Naive thymus-derived CD4-positive, alpha-beta T cell (primary cell): ENCODE measurements around the gene DENND5A. TPM values are rescaled to one million over a fixed set of nuclear protein-coding genes. Genes with fewer than 3 reads are reported as not detected.
"Not testable (repeated sequence)": the region's sequence is repeated elsewhere in the genome, so short reads cannot be mapped to it uniquely, and the experiment has no call there.

ENCODE experiments used
- ATAC-seq: fragments of 150-1000 bp; cut with Tn5 transposase; 2 replicates; pipeline ENCODE4 v1.10.0; 2021; ENCODE audit warnings: mild to moderate bottlenecking, moderate library complexity
- CTCF ChIA-PET: fragments of 350-600 bp; sonication (Branson Sonifier 250); formaldehyde crosslinking; loops from one replicate; lab custom pipeline; 2021; ENCODE audit warnings: antibody characterized with exemption; lab: Charles Lee
- POLR2A ChIA-PET: fragments of 350-600 bp; sonication (Branson Sonifier 250); formaldehyde crosslinking; loops from one replicate; lab custom pipeline; 2021; ENCODE audit warnings: antibody characterized with exemption, inconsistent platforms; lab: Charles Lee
- DNase-seq, 9 donors: peaks; one replicate each; pipeline versions ENCODE4 v3.0.0 to v3.0.0-alpha.2; 2020 to 2022; ENCODE audit warnings: mixed read lengths in 1 of 9
- H3K27ac ChIP-seq: one replicate; pipeline ENCODE4 v1.7.0; 2013; ENCODE audit warnings: mild to moderate bottlenecking, low read depth, low read length, moderate library complexity
- H3K27me3 ChIP-seq, 2 donors: one replicate each; pipeline ENCODE4 v1.7.0; 2013; ENCODE audit warnings: low read length in 2 of 2, mild to moderate bottlenecking in 2 of 2, moderate library complexity in 2 of 2; ENCODE audit not compliant: control insufficient read depth in 2 of 2, insufficient read depth in 2 of 2
- H3K36me3 ChIP-seq, 3 experiments: 1 replicate in 2 of 3; 2 replicates in 1 of 3; pipeline ENCODE4 v1.7.0; 2013; ENCODE audit warnings: low read length in 3 of 3, mild to moderate bottlenecking in 3 of 3, moderate library complexity in 1 of 3; ENCODE audit not compliant: insufficient read depth in 3 of 3, control insufficient read depth in 2 of 3
- H3K4me1 ChIP-seq, 2 donors: one replicate each; pipeline ENCODE4 v1.7.0; 2013; ENCODE audit warnings: low read length in 2 of 2, mild to moderate bottlenecking in 2 of 2, moderate library complexity in 1 of 2; ENCODE audit not compliant: control insufficient read depth in 2 of 2, insufficient read depth in 2 of 2
- H3K4me3 ChIP-seq: 2 replicates; pipeline ENCODE4 v1.7.0; 2013; ENCODE audit warnings: mild to moderate bottlenecking, low read length
- H3K9me3 ChIP-seq, 3 experiments: 1 replicate in 2 of 3; 2 replicates in 1 of 3; pipeline ENCODE4 v1.7.0; 2013; ENCODE audit warnings: low read length in 3 of 3; ENCODE audit not compliant: control insufficient read depth in 2 of 3
- H3K27ac Mint-ChIP-seq, 9 donors: one replicate each; pipeline ENCODE4 v1.8.0; 2020 to 2022; ENCODE audit warnings: mixed read lengths in 9 of 9, mild to moderate bottlenecking in 8 of 9, moderate library complexity in 5 of 9, inconsistent platforms in 2 of 9
- H3K27me3 Mint-ChIP-seq, 5 donors: one replicate each; pipeline ENCODE4 v1.8.0; 2021 to 2022; ENCODE audit warnings: mixed read lengths in 5 of 5, mild to moderate bottlenecking in 1 of 5
- H3K36me3 Mint-ChIP-seq, 5 donors: one replicate each; pipeline ENCODE4 v1.8.0; 2020 to 2022; ENCODE audit warnings: mixed read lengths in 5 of 5, mild to moderate bottlenecking in 3 of 5, inconsistent platforms in 1 of 5
- H3K4me1 Mint-ChIP-seq, 7 donors: one replicate each; pipeline ENCODE4 v1.8.0; 2020 to 2022; ENCODE audit warnings: mixed read lengths in 7 of 7, mild to moderate bottlenecking in 3 of 7, inconsistent platforms in 1 of 7
- H3K4me3 Mint-ChIP-seq, 10 donors: one replicate each; pipeline ENCODE4 v1.8.0; 2020 to 2022; ENCODE audit warnings: mild to moderate bottlenecking in 10 of 10, mixed read lengths in 10 of 10, moderate library complexity in 6 of 10, inconsistent platforms in 2 of 10
- H3K9me3 Mint-ChIP-seq, 11 donors: one replicate each; pipeline ENCODE4 v1.8.0; 2020 to 2022; ENCODE audit warnings: mixed read lengths in 11 of 11, mild to moderate bottlenecking in 4 of 11, inconsistent platforms in 1 of 11, moderate library complexity in 1 of 11
- intact Hi-C, 2 donors: fragments of 100-400 bp; cut with micrococcal nuclease; formaldehyde crosslinking; loops; one replicate each; pipeline ENCODE4 v1.15.1; 2023
- polyA plus RNA-seq, 2 donors: library from polyadenylated mRNA; unstranded; fragments of 300-500 nt; fragmentation: Illumina TruSeq; gene quantifications; one replicate each; pipeline ENCODE4 v1.2.3, GENCODE V29; 2021
- total RNA-seq, 6 experiments: library from RNA in 5 of 6; stranded (reverse) in 5 of 6; gene quantifications; 1 replicate in 5 of 6; 2 replicates in 1 of 6; pipeline ENCODE4 v1.2.3 and lab custom pipeline; 2021 to 2026

Gene DENND5A
- total and polyA plus RNA-seq, 7 experiments from 2014 or later: 33.9 to 178 (median 106) TPM

- peaks cover 11 to 37% of the 10 kb centered on the region in 2 donors for H3K4me1 ChIP-seq
- no peak for DNase-seq
- Mint-ChIP-seq H3K36me3 (peaks cover 0 to 16% (median 11%) of the 10 kb centered on the region in 5 donors), H3K27me3 (peaks cover 0 to 14% (median 0%) of the 10 kb centered on the region in 5 donors), H3K9me3 (peaks cover 0 to 5% (median 0%) of the 10 kb centered on the region in 11 donors), H3K4me1 (peaks cover 28 to 68% (median 55%) of the 10 kb centered on the region in 7 donors), H3K4me3 (peak overlapping the region; percentile 14 to 73 (median 59)), H3K27ac (peak overlapping the region in 7 of 9 donors; percentile 0 to 83 (median 56))
- ATAC-seq: no peak
- CTCF ChIA-PET: interaction anchor here (0.7 to 1.7 kb wide), 4 partner anchors 20 to 246 kb away, joined by 3 to 5 read pairs (median 4); no protein-coding TSS in a partner anchor
- POLR2A ChIA-PET: interaction anchor here (1.0 to 2.5 kb wide), 4 partner anchors 8 to 201 kb away, joined by 3 to 11 read pairs (median 4); partner anchors contain the start of gene ZNF143
- no peak overlapping the region for H3K4me3 ChIP-seq
- H3K36me3 ChIP-seq: peaks cover 0 to 5% (median 0%) of the 10 kb centered on the region in 3 experiments
- no peaks in the 10 kb centered on the region for H3K9me3 ChIP-seq
- intact Hi-C loops: loop anchor here (1.0 to 5.0 kb wide), 4 partner anchors 10 to 1037 kb away; no protein-coding TSS in a partner anchor
- no peaks in the 10 kb centered on the region for H3K27me3 ChIP-seq
- no peak overlapping the region for H3K27ac ChIP-seq
Observed at GRCh38 chr11:9259981-9260837, 4.9 kb downstream of the DENND5A start.

GRCh38 chr11:9258279-9258678, 6.9 kb downstream of the DENND5A start:
- H3K36me3 ChIP-seq, ATAC-seq, H3K27ac ChIP-seq, H3K4me3 Mint-ChIP-seq, H3K27me3 Mint-ChIP-seq, CTCF ChIA-PET, intact Hi-C loops, H3K27me3 ChIP-seq, H3K9me3 ChIP-seq, DNase-seq, H3K9me3 Mint-ChIP-seq, H3K4me3 ChIP-seq: not testable (repeated sequence)
- peaks cover 28 to 73% (median 58%) of the 10 kb centered on the region in 7 donors for H3K4me1 Mint-ChIP-seq
- POLR2A ChIA-PET: interaction anchor here (1.2 kb wide), 1 partner anchor 13 kb away, joined by 3 read pairs; no protein-coding TSS in a partner anchor
- H3K36me3 Mint-ChIP-seq: peaks cover 0 to 21% (median 18%) of the 10 kb centered on the region in 5 donors
- H3K27ac Mint-ChIP-seq: peak overlapping the region in 4 of 9 donors; percentile 17 to 59 (median 38)
- H3K4me1 ChIP-seq: peaks cover 11 to 42% of the 10 kb centered on the region in 2 donors

- Histone ChIP-seq H3K4me3 (no peak overlapping the region), H3K27me3 (no peaks in the 10 kb centered on the region), H3K9me3 (no peaks in the 10 kb centered on the region), H3K36me3 (no peaks in the 10 kb centered on the region), H3K4me1 (peaks cover 11 to 44% of the 10 kb centered on the region in 2 donors), H3K27ac (no peak overlapping the region)
- no peaks in the 10 kb centered on the region for H3K27me3 Mint-ChIP-seq
- H3K36me3 Mint-ChIP-seq: peaks cover 0 to 21% (median 18%) of the 10 kb centered on the region in 5 donors
- peaks cover 24 to 75% (median 53%) of the 10 kb centered on the region in 7 donors for H3K4me1 Mint-ChIP-seq
- intact Hi-C loops: loop anchor here (5.0 kb wide), 3 partner anchors 87 to 572 kb away; partner anchors contain the start of genes IPO7 (in 1 of the 2), RPL27A (in 1 of the 2) and TRIM66 (in 1 of the 2)
- ATAC-seq: no peak
- peaks cover 0 to 8% (median 0%) of the 10 kb centered on the region in 11 donors for H3K9me3 Mint-ChIP-seq
- ChIA-PET POLR2A (interaction anchor here (0.6 to 0.9 kb wide), 3 partner anchors 11 to 23 kb away, joined by 3 read pairs; partner anchors contain the start of gene DENND5A), CTCF (interaction anchor here (0.9 kb wide), 1 partner anchor 10 kb away, joined by 3 read pairs; the partner anchor contains the start of gene DENND5A)
- peak overlapping the region in 1 of 10 donors; percentile 4 for H3K4me3 Mint-ChIP-seq
- H3K27ac Mint-ChIP-seq: peak overlapping the region in 7 of 9 donors; percentile 32 to 72 (median 52)
- no peak for DNase-seq
Observed at GRCh38 chr11:9254416-9254815, 10.7 kb downstream of the DENND5A start.

GRCh38 chr11:9253086-9253485, 12.1 kb downstream of the DENND5A start:
- Mint-ChIP-seq H3K4me3 (peak overlapping the region in 7 of 10 donors; percentile 25 to 66 (median 41)), H3K9me3 (peaks cover 0 to 2% (median 0%) of the 10 kb centered on the region in 11 donors), H3K36me3 (peaks cover 0 to 15% (median 13%) of the 10 kb centered on the region in 5 donors), H3K27ac (peak overlapping the region; percentile 13 to 90 (median 77)), H3K4me1 (peaks cover 35 to 75% (median 55%) of the 10 kb centered on the region in 7 donors), H3K27me3 (no peaks in the 10 kb centered on the region)
- H3K4me3 ChIP-seq: no peak overlapping the region
- DNase-seq (no peak), ATAC-seq (no peak)
- intact Hi-C loops: loop anchor here (5.0 kb wide), 3 partner anchors 86 to 571 kb away; partner anchors contain the start of genes IPO7 (in 1 of the 2), RPL27A (in 1 of the 2) and TRIM66 (in 1 of the 2)
- CTCF ChIA-PET: interaction anchor here (1.0 to 1.5 kb wide), 2 partner anchors 11 to 60 kb away, joined by 4 to 5 read pairs; partner anchors contain the start of gene DENND5A
- H3K36me3 ChIP-seq: no peaks in the 10 kb centered on the region
- POLR2A ChIA-PET: interaction anchor here (0.5 to 1.2 kb wide), 4 partner anchors 28 to 61 kb away, joined by 3 to 5 read pairs (median 3); no protein-coding TSS in a partner anchor
- H3K4me1 ChIP-seq: peaks cover 11 to 55% of the 10 kb centered on the region in 2 donors
- no peaks in the 10 kb centered on the region for H3K9me3 ChIP-seq
- no peak overlapping the region for H3K27ac ChIP-seq
- H3K27me3 ChIP-seq: no peaks in the 10 kb centered on the region

- peak overlapping the region; percentile 8 for H3K27ac ChIP-seq
- intact Hi-C loops: loop anchor here (2.0 to 5.0 kb wide), 5 partner anchors 21 to 569 kb away; partner anchors contain the start of genes IPO7 (in 1 of the 2), RPL27A (in 1 of the 2) and TRIM66 (in 1 of the 2)
- no peaks in the 10 kb centered on the region for H3K36me3 ChIP-seq
- no peak overlapping the region for H3K4me3 ChIP-seq
- no peaks in the 10 kb centered on the region for H3K9me3 ChIP-seq
- POLR2A ChIA-PET: interaction anchor here (0.6 to 2.9 kb wide), 10 partner anchors 10 to 209 kb away, joined by 3 to 15 read pairs (median 6); partner anchors contain the start of genes DENND5A and ZNF143
- Mint-ChIP-seq H3K27me3 (no peaks in the 10 kb centered on the region), H3K9me3 (peaks cover 0 to 2% (median 0%) of the 10 kb centered on the region in 11 donors), H3K36me3 (peaks cover 0 to 18% (median 9%) of the 10 kb centered on the region in 5 donors), H3K27ac (peak overlapping the region; percentile 70 to 94 (median 83)), H3K4me1 (peaks cover 44 to 85% (median 67%) of the 10 kb centered on the region in 7 donors), H3K4me3 (peak overlapping the region; percentile 34 to 81 (median 68))
- ATAC-seq (peak; percentile 31), DNase-seq (peak in 6 of 9 donors; percentile 14 to 55 (median 29))
- no peaks in the 10 kb centered on the region for H3K27me3 ChIP-seq
- H3K4me1 ChIP-seq: peaks cover 11 to 67% of the 10 kb centered on the region in 2 donors
- CTCF ChIA-PET: interaction anchor here (0.8 to 1.0 kb wide), 2 partner anchors 37 to 85 kb away, joined by 3 read pairs; no protein-coding TSS in a partner anchor
Observed at GRCh38 chr11:9251311-9251710, 13.8 kb downstream of the DENND5A start.
